Loucy (cell line): ENCODE results near the gene PPOX.

Experiments used
- H2AFZ ChIP-seq: fragments of 200-600 bp; sonication (generic); 2 replicates; pipeline ENCODE4 v1.6.0; 2016; ENCODE audit warnings: antibody characterized with exemption, mild to moderate bottlenecking, low read length, moderate library complexity
- H3F3A ChIP-seq: fragments of 200-600 bp; 2 replicates; pipeline ENCODE4 v1.6.0; 2016; ENCODE audit warnings: antibody characterized with exemption, low read depth, mild to moderate bottlenecking
- H3K27me3 ChIP-seq: fragments of 200-600 bp; sonication (generic); 2 replicates; pipeline ENCODE4 v1.6.1; 2014; ENCODE audit warnings: low read length, mild to moderate bottlenecking; ENCODE audit not compliant: insufficient read depth, poor library complexity, severe bottlenecking
- H3K36me3 ChIP-seq: fragments of 200-600 bp; sonication (generic); 2 replicates; pipeline ENCODE4 v1.6.1; 2016; ENCODE audit warnings: low read length; ENCODE audit not compliant: insufficient read depth
- H3K4me1 ChIP-seq: fragments of 200-600 bp; sonication (generic); 2 replicates; pipeline ENCODE4 v1.5.1; 2014; ENCODE audit warnings: low read length, mild to moderate bottlenecking; ENCODE audit not compliant: insufficient read depth, poor library complexity, severe bottlenecking
- H3K4me2 ChIP-seq: fragments of 200-600 bp; sonication (generic); 2 replicates; pipeline ENCODE4 v1.6.0; 2014; ENCODE audit warnings: antibody characterized with exemption, low read length, low read depth, mild to moderate bottlenecking; ENCODE audit not compliant: poor library complexity, severe bottlenecking
- H3K4me3 ChIP-seq: fragments of 200-600 bp; sonication (generic); 2 replicates; pipeline ENCODE4 v1.5.1; 2014; ENCODE audit warnings: low read length, mild to moderate bottlenecking, mixed read lengths; ENCODE audit not compliant: poor library complexity, severe bottlenecking
- H3K79me2 ChIP-seq: fragments of 200-600 bp; sonication (generic); 2 replicates; pipeline ENCODE4 v1.6.1; 2014; ENCODE audit warnings: low read length; ENCODE audit not compliant: insufficient read depth
- H3K9ac ChIP-seq: fragments of 200-600 bp; sonication (generic); 2 replicates; pipeline ENCODE4 v1.6.0; 2014; ENCODE audit warnings: mild to moderate bottlenecking, low read depth, low read length, moderate library complexity; ENCODE audit not compliant: poor library complexity, severe bottlenecking
- H3K9me2 ChIP-seq: fragments of 200-600 bp; sonication (generic); replicated peaks from 2 replicates; pipeline ENCODE4 v1.6.1; 2016; ENCODE audit warnings: low read depth, low read length, mixed read lengths
- H3K9me3 ChIP-seq: fragments of 200-600 bp; sonication (generic); 2 replicates; pipeline ENCODE4 v1.6.1; 2014; ENCODE audit warnings: mild to moderate bottlenecking, antibody characterized with exemption, low read length, low read depth; ENCODE audit not compliant: insufficient read depth
- H4K20me1 ChIP-seq: fragments of 200-600 bp; sonication (generic); 2 replicates; pipeline ENCODE4 v1.6.0; 2014; ENCODE audit warnings: antibody characterized with exemption, low read length, mild to moderate bottlenecking; ENCODE audit not compliant: insufficient read depth, poor library complexity, severe bottlenecking
- EZH2phosphoT487 ChIP-seq: fragments of 200-600 bp; IDR thresholded peaks from 2 replicates; pipeline ENCODE4 v1.6.1; 2018; ENCODE audit warnings: antibody characterized with exemption, mild to moderate bottlenecking, moderate library complexity, borderline replicate concordance
- TF ChIP-seq, protein P1 (sequence below): fragments of 200-600 bp; sonication (generic); conservative IDR thresholded peaks from 2 replicates; pipeline ENCODE4 v1.5.1; 2014; ENCODE audit warnings: mild to moderate bottlenecking, antibody characterized with exemption, low read length

Gene PPOX

GRCh38 chr1:161163793-161164192 lies 2.4 kb upstream of the PPOX start:
- Histone ChIP-seq H3K4me1 (peaks cover 32% of the 10 kb centered on the region), H3K79me2 (peaks cover 28% of the 10 kb centered on the region), H2AFZ (no peak overlapping the region), H3K9me3 (no peaks in the 10 kb centered on the region), H3K4me2 (no peak overlapping the region), H3F3A (no peaks in the 10 kb centered on the region), H3K9me2 (no peaks in the 10 kb centered on the region), H3K9ac (no peak overlapping the region), H3K27me3 (no peaks in the 10 kb centered on the region), H4K20me1 (no peaks in the 10 kb centered on the region), H3K4me3 (no peak overlapping the region), H3K36me3 (no peaks in the 10 kb centered on the region; the same call in 1 of the 2 replicates)
- TF ChIP-seq EZH2phosphoT487 = no peak
- TF ChIP-seq, protein P1, sequence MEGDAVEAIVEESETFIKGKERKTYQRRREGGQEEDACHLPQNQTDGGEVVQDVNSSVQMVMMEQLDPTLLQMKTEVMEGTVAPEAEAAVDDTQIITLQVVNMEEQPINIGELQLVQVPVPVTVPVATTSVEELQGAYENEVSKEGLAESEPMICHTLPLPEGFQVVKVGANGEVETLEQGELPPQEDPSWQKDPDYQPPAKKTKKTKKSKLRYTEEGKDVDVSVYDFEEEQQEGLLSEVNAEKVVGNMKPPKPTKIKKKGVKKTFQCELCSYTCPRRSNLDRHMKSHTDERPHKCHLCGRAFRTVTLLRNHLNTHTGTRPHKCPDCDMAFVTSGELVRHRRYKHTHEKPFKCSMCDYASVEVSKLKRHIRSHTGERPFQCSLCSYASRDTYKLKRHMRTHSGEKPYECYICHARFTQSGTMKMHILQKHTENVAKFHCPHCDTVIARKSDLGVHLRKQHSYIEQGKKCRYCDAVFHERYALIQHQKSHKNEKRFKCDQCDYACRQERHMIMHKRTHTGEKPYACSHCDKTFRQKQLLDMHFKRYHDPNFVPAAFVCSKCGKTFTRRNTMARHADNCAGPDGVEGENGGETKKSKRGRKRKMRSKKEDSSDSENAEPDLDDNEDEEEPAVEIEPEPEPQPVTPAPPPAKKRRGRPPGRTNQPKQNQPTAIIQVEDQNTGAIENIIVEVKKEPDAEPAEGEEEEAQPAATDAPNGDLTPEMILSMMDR = no peak

DNA sequence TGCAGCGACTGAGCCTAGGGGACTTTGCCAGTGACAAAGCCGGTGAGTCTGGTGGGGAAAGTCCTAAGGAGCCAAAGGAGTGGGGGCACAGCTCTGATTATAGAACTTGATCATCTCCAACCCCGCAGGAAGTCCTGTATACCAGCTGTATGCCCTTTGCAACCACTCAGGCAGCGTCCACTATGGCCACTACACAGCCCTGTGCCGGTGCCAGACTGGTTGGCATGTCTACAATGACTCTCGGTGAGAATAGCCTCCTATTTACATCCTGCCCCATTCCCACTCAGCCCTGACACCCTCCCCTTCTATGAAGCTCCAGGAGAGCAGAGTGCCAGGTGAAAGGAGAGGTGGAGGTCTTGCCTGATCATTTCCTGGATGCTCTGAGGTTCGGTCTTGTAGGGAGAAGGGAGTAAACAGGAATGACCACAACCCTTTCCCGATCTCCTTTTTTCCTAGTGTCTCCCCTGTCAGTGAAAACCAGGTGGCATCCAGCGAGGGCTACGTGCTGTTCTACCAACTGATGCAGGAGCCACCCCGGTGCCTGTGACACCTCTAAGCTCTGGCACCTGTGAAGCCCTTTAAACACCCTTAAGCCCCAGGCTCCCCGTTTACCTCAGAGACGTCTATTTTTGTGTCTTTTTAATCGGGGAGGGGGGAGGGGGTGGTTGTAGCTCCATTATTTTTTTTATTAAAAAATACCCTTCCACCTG lies 1.2 kb upstream of the PPOX start:
- Histone ChIP-seq H3K36me3 (no peaks in the 10 kb centered on the region), H3K4me1 (peaks cover 24% of the 10 kb centered on the region)

GRCh38 chr1:161166669-161167548 lies 683 bp downstream of the PPOX start:
- H3K4me2 ChIP-seq = peak overlapping the region; percentile 89
- peaks cover 16% of the 10 kb centered on the region; the same call in 1 of the 2 replicates for H3K36me3 ChIP-seq
- H3K9ac ChIP-seq = peak overlapping the region; percentile 83
- H2AFZ ChIP-seq = peak overlapping the region; percentile 76
- H3K79me2 ChIP-seq = peaks cover 4% of the 10 kb centered on the region; the same call in 1 of the 2 replicates
- no peaks in the 10 kb centered on the region for H3F3A ChIP-seq
- no peaks in the 10 kb centered on the region for H3K27me3 ChIP-seq
- H3K9me2 ChIP-seq = no peaks in the 10 kb centered on the region
- TF ChIP-seq, protein P1 = no peak
- no peak for TF ChIP-seq EZH2phosphoT487
- H3K4me1 ChIP-seq = peaks cover 11% of the 10 kb centered on the region
- H3K4me3 ChIP-seq = peak overlapping the region; percentile 88
- no peaks in the 10 kb centered on the region for H3K9me3 ChIP-seq
- no peaks in the 10 kb centered on the region for H4K20me1 ChIP-seq

More for the DNA sequence above, 1.2 kb upstream of the PPOX start:
- H3K27me3 ChIP-seq = no peaks in the 10 kb centered on the region
- no peak overlapping the region for H2AFZ ChIP-seq
- H3K9me2 ChIP-seq = no peaks in the 10 kb centered on the region
- peaks cover 21% of the 10 kb centered on the region for H3K79me2 ChIP-seq
- H3K4me2 ChIP-seq = peak overlapping the region; percentile 89
- peak overlapping the region; percentile 88 for H3K4me3 ChIP-seq
- peak overlapping the region; percentile 62 for H3K9ac ChIP-seq
- H4K20me1 ChIP-seq = no peaks in the 10 kb centered on the region
- TF ChIP-seq EZH2phosphoT487 = no peak
- TF ChIP-seq, protein P1 = no peak
- H3F3A ChIP-seq = no peaks in the 10 kb centered on the region
- no peaks in the 10 kb centered on the region for H3K9me3 ChIP-seq
